Endodermal cell (in vitro differentiated cells): ENCODE results near the gene ADM5. TPM values are rescaled to one million over a fixed set of nuclear protein-coding genes. Genes with fewer than 3 reads are reported as not detected.

Source experiments
- DNase-seq: peaks from one replicate; pipeline ENCODE4 v3.0.0-alpha.2; 2017
- H3K27ac ChIP-seq: 2 replicates; pipeline ENCODE4 v1.5.1; 2013; ENCODE audit warnings: mild to moderate bottlenecking, low read depth, low read length, moderate library complexity
- H3K27me3 ChIP-seq: 2 replicates; pipeline ENCODE4 v1.6.1; 2013; ENCODE audit warnings: mild to moderate bottlenecking, low read length, moderate library complexity; ENCODE audit not compliant: insufficient read depth, control insufficient read depth, poor library complexity, severe bottlenecking
- H3K36me3 ChIP-seq: 2 replicates; pipeline ENCODE4 v1.7.0; 2013; ENCODE audit warnings: mild to moderate bottlenecking, low read length, moderate library complexity; ENCODE audit not compliant: control insufficient read depth, insufficient read depth
- H3K4me1 ChIP-seq: one replicate; pipeline ENCODE4 v1.7.0; 2013; ENCODE audit warnings: low read length; ENCODE audit not compliant: control insufficient read depth, insufficient read depth
- H3K4me3 ChIP-seq: 2 replicates; pipeline ENCODE4 v1.5.1; 2013; ENCODE audit warnings: mild to moderate bottlenecking, low read length, moderate library complexity
- H3K9ac ChIP-seq: 2 replicates; pipeline ENCODE4 v1.6.1; 2013; ENCODE audit warnings: mild to moderate bottlenecking, low read length, moderate library complexity; ENCODE audit not compliant: poor library complexity, severe bottlenecking; ENCODE audit errors: extremely low read depth
- H3K9me3 ChIP-seq: 2 replicates; pipeline ENCODE4 v1.6.1; 2013; ENCODE audit warnings: mild to moderate bottlenecking, low read length, moderate library complexity; ENCODE audit not compliant: control insufficient read depth
- H3K27ac Mint-ChIP-seq: 2 replicates; pipeline ENCODE4 v1.8.0; 2020; ENCODE audit warnings: mixed read lengths
- H3K27me3 Mint-ChIP-seq: 2 replicates; pipeline ENCODE4 v1.8.0; 2021; ENCODE audit warnings: mild to moderate bottlenecking, mixed read lengths; ENCODE audit not compliant: insufficient read depth
- H3K36me3 Mint-ChIP-seq: 2 replicates; pipeline ENCODE4 v1.8.0; 2020; ENCODE audit warnings: low read depth, mixed read lengths
- H3K4me1 Mint-ChIP-seq: 2 replicates; pipeline ENCODE4 v1.8.0; 2020; ENCODE audit warnings: mixed read lengths
- H3K4me3 Mint-ChIP-seq: 2 replicates; pipeline ENCODE4 v1.8.0; 2020; ENCODE audit warnings: mild to moderate bottlenecking, moderate library complexity, mixed read lengths
- H3K9me3 Mint-ChIP-seq: 2 replicates; pipeline ENCODE4 v1.8.0; 2020; ENCODE audit warnings: mild to moderate bottlenecking, mixed read lengths
- CTCF ChIP-seq: fragments of 200-600 bp; sonication (generic); conservative IDR thresholded peaks from 2 replicates; pipeline ENCODE4 v1.5.0; 2021; ENCODE audit warnings: antibody characterized with exemption, mild to moderate bottlenecking
- WGBS, 2 experiments: methylation state at CpG; one replicate each; pipeline versions ENCODE4 v1.1.5 to v1.1.7; 2013; ENCODE audit warnings: missing lambda C conversion rate in 2 of 2, mixed read lengths in 1 of 2; ENCODE audit not compliant: insufficient coverage in 1 of 2, insufficient read length in 1 of 2; 5-methylcytosine and 5-hydroxymethylcytosine counted together
- total RNA-seq, 2 donors: library from RNA; stranded (reverse); fragmentation: NEBNext Ultra II Directional in 1 of 2; extraction: Animal tissue kit (Norgen Biotek cat#: 25700) in 1 of 2; gene quantifications; 2 replicates in 1 of 2; 3 replicates in 1 of 2; pipeline ENCODE4 v1.2.1, GENCODE V29; 2021

Gene ADM5
- total RNA-seq, 2 donors from 2014 or later = 4.6 to 7.7 TPM

DNA sequence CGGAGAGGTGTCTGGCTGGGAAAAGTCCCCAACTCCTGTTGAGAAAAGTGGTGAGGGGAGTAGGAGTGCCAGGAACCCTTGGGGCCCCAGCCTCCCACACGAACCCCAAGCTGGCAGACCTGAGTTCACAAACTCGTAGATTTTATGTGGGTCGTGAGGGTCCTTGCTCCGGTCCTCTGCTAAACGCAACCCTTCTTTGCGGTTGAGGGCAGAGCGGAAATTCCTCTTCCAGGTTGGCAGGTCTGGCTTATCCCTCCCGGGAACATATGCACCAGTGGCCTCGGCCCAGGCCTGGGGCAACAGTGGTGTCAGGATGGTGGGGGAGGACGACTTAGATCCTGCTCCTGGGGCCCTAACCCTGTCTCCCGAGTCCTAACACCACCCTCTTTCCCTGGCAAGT lies 26.2 kb upstream of the ADM5 start:
- H3K27ac Mint-ChIP-seq = no peak overlapping the region
- Histone ChIP-seq H3K9me3 (peaks cover 10% of the 10 kb centered on the region), H3K27me3 (no peaks in the 10 kb centered on the region), H3K4me3 (no peak overlapping the region), H3K4me1 (no peaks in the 10 kb centered on the region), H3K27ac (no peak overlapping the region), H3K9ac (no peak overlapping the region), H3K36me3 (peaks cover 47% of the 10 kb centered on the region)
- H3K4me1 Mint-ChIP-seq = peaks cover 16% of the 10 kb centered on the region
- peaks cover 51% of the 10 kb centered on the region for H3K36me3 Mint-ChIP-seq
- H3K9me3 Mint-ChIP-seq = peaks cover 9% of the 10 kb centered on the region
- H3K27me3 Mint-ChIP-seq = no peaks in the 10 kb centered on the region
- 95 to 96% methylated on average over 9 to 12 of the region's 12 CpGs for WGBS, 2 experiments
- no peak overlapping the region for H3K4me3 Mint-ChIP-seq
- TF ChIP-seq CTCF = no peak
- DNase-seq = no peak

GRCh38 chr19:49664171-49665035 lies 25.0 kb upstream of the ADM5 start:
- Histone ChIP-seq H3K9ac (peak overlapping the region; percentile 77), H3K4me1 (no peaks in the 10 kb centered on the region), H3K27me3 (no peaks in the 10 kb centered on the region), H3K27ac (peak overlapping the region; percentile 34), H3K36me3 (peaks cover 48% of the 10 kb centered on the region), H3K4me3 (peak overlapping the region; percentile 90), H3K9me3 (peaks cover 10% of the 10 kb centered on the region)
- H3K4me1 Mint-ChIP-seq = peaks cover 16% of the 10 kb centered on the region
- no peaks in the 10 kb centered on the region for H3K27me3 Mint-ChIP-seq
- peak overlapping the region; percentile 95 for H3K27ac Mint-ChIP-seq
- H3K36me3 Mint-ChIP-seq = peaks cover 45% of the 10 kb centered on the region
- 0 to 2% methylated on average over 4 to 53 of the region's 53 CpGs for WGBS, 2 experiments
- peak; percentile 48 for TF ChIP-seq CTCF
- DNase-seq = peak; percentile 99
- peak overlapping the region; percentile 93 for H3K4me3 Mint-ChIP-seq
- peaks cover 9% of the 10 kb centered on the region for H3K9me3 Mint-ChIP-seq

DNA sequence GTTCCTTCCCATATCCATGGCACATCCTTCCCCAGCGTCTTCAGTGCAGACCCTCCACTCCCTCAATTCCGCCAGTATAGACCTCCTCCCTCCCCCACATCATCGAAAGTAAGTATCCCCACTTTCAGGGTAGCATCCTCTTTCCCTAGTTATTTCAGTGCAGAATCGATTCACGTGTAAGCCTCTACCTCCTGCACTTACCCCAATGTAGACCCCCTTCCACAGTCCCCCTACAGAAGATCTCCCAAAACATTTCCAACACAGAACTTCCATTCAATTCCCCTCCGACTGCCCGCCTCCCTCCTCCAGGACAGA lies 24.4 kb upstream of the ADM5 start:
- peak overlapping the region; percentile 77 for H3K9ac ChIP-seq
- Mint-ChIP-seq H3K27me3 (no peaks in the 10 kb centered on the region), H3K4me1 (peaks cover 16% of the 10 kb centered on the region), H3K36me3 (peaks cover 45% of the 10 kb centered on the region), H3K4me3 (peak overlapping the region; percentile 93), H3K27ac (peak overlapping the region; percentile 95), H3K9me3 (peaks cover 7% of the 10 kb centered on the region)
- no peak for DNase-seq
- no peaks in the 10 kb centered on the region for H3K27me3 ChIP-seq
- peaks cover 8% of the 10 kb centered on the region for H3K9me3 ChIP-seq
- 0% methylated on average over 4 to 7 of the region's 7 CpGs for WGBS, 2 experiments
- peak overlapping the region; percentile 90 for H3K4me3 ChIP-seq
- no peak for TF ChIP-seq CTCF
- H3K4me1 ChIP-seq = no peaks in the 10 kb centered on the region
- H3K36me3 ChIP-seq = peaks cover 48% of the 10 kb centered on the region
- peak overlapping the region; percentile 34 for H3K27ac ChIP-seq
